ENCODE results near the gene ULBP3.
A peak's percentile ranks its signal among the peaks of the same experiment; 100 is the strongest.
"Not testable (repeated sequence)": the region's sequence is repeated elsewhere in the genome, so short reads cannot be mapped to it uniquely, and the experiment has no call there.

The ULBP3 gene

DNA sequence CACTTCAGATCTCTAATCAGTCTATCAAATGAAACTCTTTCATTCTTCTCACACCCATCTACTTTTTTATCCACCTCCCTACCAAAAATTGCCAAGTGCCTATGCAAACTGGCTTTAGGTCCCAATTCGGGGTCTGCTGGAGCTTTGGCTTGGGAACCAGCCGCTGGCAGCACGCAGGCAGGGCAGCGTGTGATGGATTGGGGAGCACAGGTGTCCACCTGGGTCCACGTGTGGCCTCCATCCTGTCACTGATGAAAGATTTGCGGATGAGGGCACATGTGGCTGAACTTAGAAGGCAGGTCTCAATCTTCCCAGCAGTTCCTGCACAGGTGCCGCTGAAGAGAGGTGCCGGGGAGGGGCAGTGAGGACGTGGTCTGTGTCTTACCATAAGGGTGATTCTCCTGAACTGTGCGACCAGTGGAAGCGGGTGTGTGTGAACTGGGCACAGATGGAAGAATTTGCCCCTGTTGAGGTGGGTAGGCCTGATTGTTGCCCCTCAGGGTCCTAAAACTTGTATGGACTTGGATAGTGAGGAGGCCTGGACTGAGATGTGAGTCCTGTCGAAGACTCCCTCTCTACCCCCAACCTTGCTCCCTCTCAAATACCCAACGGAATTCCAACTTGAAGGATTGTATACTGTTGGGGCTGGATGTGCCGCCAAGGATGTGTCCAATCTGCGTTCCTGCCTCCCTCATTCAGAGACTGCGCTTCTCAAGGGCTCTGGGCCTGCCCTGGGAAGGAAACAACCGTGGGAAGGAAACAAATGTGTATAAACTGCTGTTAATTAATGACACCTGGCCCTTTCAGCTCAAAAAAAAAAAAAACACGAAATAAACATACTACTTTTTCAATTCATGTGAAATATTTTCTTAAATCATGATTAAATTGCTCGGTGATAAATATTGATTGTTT is 25.2 kb downstream of the ULBP3 start:
- DNase-seq, result no peak

DNA sequence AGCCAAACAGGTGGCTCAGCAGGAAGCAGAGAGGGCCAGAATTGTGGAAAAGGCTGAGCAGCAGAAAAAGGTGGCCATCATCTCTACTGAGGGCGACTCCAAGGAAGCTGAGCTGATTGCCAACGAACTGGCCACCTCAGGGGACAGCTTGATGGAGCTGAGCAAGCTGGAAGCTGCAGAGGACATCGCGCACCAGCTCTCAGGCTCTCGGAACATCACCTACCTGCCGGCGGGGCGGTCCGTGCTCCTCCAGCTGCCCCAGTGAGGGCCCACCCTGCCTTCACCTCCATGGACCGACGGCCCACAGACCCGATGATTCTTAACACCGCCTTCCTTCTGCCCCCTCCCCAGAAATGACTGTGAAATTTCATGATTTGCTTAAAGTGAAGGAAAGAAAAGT is 25.8 kb downstream of the ULBP3 start:
- DNase-seq, result no peak

DNA sequence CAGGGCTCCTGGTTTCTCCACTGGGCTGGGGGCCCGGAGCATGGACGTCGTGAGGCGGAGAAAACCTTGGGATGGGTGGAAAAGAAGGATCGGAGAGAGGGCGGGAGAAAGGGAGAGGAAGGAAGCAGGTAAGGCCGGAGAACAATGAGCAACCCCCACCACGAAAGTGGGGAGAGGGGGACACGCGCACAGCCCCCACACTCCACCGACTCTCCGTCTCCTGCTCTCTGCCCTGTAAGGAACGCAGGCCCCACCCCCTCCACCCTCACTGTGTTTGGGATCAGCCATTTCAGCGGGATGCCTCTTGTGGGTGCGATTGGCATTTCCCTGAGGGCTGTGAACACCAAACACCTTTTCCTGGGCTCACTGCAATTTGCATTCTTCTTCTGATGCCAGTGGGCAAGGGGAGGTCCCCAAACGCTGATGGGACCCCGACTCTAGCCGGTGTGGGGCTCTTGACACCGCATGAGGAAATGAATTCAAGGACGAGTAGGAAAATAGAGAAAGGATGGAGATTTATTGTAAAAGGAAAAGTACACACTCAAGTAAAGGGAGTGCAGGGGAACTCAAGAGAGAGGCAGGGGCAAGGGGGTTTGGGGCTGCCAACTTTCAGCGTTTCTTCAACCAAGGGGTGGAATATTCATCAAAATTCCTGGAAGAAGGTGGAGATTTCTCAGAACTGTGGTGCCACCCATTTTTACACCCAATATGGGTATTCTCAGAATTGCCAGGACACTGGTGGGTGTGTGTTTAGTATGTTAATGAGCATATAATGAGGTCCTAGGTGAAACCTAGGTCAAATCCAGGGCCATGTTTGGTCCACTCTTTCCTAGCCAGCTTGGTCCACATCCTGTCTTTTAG is 30.5 kb downstream of the ULBP3 start:
- DNase-seq, result no peak

DNA sequence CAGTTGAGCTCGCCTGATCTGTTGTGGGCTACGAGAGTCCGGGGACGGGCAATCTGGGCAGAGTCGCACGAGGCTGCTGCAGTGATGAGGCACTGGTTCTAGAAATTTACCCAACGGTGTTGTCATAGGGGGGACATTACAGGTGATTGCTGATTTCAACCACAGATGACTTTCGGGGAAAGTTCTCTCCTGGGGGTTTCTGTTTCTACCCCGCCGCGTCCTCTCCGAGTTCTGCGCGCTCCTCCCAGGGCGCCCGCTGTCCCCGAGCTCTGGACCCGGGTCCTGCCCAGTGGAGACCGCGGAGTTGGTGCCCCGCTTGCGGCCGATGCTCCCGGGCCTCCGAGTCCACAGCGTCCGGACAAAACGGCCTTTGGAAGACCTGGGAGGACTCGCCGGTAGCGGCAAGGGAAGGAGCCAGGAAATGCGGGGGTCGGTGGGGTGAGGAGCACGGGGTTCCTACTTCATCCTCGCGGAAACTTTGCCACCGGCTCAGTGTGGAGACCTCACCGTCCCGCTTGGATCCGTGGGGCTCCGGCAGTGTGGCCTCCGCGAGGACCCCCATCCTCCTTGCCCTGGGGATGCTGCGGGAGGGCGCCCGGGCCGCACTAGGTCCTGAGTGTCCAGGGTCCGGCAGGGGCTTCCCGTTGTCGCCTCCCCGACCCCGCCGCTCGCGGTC is 31.3 kb downstream of the ULBP3 start:
- no peak for DNase-seq

DNA sequence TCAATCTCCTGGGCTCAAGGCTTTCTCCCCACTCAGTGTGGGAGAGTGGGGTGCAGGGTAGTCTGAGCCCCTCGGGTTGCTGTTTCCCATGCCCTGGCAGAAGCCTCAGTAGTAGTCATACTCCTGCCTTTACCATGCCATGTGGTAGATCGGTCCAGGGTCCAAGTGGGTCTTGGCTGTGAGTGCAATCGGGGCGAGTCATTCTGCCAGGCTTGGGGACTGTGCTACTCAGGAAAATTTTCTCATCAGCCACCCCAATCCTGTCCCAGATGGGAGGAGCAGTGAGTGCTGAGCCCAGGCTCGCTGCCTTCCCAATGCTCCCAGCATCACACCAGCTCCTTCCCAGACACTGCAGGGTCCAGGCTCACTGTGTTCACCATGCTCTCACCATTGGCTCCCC is 32.8 kb downstream of the ULBP3 start:
- DNase-seq, result no peak

DNA sequence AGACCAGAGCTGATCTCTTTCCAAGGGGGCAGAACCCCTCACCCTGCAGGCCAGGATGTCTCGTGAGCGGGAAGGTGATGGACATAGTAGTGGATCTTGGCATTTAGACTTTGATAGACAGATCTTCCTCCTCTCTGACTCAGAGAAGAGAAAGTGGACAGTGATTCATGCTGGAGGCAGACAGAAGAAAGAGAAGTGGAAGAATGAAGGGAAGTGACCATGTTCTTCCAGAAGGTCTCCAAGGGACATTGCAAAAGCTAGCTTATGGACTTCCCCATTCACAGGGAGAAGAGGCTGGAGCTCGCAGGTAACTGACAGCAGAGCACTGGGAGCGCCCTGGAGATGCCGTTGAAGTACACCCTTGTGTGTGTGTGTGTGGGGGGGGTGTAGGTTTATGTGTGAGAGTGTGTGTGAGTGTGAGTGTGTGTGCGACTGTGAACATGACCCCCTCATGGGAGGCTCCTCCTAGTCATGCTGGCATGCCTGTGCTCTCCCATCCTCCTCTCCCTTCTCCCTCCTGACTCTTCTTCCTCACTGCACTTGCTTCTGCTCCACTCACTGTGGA is 35.6 kb downstream of the ULBP3 start:
- no peak for DNase-seq

DNA sequence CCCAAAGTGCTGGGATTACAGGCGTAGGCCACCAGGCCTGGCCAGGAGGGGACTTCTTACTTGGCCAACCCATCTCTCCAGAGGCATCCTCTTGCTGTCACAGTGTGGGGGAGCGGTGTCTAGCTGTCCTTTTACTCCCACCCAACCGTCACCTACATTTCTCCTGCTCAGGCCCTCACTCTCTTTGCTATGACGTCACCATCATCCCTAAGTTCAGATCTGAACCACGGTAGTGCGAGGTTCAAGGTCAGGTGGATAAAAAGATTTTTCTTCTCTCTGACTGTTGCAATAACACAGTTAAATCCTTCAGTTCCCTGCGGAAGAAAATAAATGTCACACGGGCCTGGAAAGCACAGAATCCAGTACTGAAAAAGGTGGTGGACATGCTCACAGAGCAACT is 36.3 kb downstream of the ULBP3 start:
- no peak for DNase-seq

DNA sequence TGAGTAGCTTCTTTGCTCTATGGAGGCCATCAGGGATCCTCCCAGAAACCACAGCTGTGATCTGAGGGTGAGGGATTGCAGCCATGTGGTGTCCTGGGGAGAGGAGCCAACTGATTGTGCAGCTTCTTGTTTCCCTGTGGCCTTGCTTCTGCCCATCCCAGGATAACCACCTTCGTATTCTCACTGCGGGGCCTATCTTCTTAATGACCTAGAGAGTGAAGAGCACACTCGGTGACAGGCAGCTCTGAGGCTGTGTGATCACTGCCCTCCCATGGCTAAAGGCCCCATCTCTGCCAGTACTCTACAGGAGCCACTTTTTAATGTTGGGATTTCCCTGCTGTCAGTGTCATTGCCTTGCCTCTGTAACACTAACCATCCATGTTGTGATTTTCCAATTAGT is 38.3 kb downstream of the ULBP3 start:
- DNase-seq, result no peak

DNA sequence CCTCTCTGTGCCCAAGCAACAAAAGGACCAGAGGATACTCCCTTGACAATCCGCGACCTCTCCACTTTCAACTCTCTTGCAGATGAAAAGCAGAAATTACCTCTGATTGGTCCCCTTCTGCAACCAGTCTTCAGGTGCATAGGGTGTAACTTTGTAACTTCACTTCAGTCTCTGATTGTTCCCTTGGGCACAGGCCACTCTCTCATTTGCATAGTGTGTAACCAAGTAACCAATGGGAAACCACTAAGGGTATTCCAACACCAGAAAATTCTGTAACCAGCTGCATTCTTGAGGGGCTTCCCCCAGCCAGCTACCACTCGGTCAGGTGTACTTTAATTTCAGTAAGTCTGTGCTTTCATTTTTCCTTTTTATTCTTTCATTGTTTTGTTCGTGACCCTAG is 39.2 kb downstream of the ULBP3 start:
- no peak for DNase-seq

DNA sequence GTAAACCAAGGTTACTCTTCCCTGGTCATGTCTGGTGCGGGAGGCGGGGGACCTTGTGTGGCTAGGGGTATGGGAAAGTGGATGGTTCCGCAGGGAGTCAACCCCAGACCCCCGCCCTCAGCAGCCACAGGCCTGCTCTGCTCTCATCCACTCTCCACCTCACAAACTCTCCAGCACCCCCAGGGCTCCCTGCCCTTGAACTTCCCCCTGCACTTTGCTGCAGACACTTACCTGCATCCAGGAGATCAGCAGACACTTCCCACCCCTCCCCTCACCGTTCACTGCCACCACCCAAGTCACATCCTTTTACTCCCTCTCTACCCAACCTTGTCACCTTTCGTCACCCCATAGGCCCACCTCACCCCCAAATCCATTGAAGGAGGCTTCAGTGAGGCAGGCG is 39.6 kb downstream of the ULBP3 start:
- no peak for DNase-seq

DNA sequence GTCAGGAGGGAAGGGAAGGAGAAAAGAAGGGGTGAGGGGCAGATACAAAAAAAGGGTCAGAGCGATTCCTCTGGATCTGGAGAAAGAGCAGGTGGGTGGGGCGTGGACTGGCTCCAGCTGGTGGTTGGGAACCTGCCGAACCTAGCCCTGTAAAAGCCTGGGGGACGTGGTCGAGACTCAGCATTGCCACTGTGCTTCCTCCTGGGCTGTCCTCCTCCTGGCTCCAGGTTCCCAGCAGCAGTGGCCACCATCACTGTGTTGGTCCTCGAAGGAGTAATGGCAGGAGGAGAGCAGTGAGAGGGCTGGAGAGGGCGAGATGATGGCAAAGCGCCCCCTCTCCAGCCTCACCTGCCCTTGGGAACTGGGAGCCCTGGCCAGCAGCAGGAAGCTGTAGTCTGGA is 40.1 kb downstream of the ULBP3 start:
- no peak for DNase-seq

DNA sequence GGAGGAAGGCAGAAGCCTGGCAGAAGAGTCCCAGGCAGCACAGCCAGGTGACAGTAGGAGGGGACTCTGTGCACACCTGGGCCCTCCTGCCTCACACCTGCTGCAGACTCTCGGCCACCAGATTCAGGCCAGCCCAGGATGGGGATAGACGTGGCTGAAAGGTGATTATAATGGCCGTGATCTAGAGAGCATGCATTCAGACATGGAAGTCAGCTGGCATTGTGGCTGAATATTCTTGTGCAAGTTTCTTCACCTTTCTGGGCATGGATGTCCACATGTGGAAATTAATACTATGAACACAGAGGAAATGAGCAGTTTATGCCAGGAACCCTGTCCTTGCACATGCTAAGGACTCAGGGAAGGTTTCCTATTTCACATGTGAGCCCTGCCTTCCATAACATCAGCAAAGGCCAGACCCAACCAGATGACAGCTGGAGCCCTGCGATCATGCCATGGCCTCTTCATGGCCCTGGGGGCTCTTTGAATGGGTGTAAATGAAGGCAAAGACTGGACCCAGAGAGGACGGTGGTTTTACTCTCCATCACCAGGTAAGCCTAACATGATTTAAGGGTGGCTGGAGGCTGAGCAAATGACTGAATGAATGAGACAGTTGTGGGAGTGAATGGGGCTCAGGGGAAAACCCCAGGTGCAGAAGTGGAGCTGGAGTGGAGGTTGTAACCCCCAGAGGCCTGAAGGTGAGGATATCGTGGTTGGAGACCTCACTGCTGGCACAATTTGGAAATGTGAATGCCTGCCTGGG is 40.9 kb downstream of the ULBP3 start:
- DNase-seq, result no peak

DNA sequence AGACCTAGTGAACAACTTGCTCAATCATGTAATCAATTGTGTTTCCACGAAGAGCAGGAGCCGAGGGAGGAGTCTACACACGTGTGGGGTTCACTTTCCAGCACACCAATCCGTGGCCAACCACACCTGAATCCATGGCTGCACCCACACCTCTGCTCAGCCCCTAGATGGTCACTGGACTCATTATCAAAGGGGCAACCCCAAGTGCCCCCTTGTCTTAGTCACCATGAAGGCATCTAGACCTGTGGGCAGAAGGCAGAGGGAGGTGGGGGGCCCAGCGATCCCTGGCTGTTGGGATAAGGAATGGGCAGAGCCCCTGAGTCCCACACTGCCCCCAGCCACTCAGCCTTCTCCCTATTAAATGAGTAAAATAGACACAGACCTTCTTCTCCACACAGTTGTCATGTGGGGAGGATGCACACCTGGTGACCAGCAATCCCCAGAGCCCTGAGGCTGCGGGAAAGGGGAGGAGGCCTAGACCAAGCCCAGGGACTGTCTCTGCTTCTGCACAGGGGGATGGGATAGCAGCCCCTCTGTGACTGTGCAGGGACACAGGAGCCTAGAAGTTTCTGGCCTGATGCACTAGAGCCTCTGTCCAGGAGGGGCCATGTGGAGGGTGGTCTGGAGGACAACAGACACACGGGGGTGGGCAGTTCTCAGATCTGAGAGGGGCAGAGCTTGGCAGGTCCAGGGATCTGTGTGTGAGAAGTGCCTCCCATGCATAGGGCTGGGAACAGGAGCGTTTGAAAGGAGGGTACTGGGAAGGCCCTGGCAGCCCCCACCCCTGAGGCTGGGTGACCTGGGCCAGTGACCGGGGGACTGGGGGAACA is 41.7 kb downstream of the ULBP3 start:
- no peak for DNase-seq

DNA sequence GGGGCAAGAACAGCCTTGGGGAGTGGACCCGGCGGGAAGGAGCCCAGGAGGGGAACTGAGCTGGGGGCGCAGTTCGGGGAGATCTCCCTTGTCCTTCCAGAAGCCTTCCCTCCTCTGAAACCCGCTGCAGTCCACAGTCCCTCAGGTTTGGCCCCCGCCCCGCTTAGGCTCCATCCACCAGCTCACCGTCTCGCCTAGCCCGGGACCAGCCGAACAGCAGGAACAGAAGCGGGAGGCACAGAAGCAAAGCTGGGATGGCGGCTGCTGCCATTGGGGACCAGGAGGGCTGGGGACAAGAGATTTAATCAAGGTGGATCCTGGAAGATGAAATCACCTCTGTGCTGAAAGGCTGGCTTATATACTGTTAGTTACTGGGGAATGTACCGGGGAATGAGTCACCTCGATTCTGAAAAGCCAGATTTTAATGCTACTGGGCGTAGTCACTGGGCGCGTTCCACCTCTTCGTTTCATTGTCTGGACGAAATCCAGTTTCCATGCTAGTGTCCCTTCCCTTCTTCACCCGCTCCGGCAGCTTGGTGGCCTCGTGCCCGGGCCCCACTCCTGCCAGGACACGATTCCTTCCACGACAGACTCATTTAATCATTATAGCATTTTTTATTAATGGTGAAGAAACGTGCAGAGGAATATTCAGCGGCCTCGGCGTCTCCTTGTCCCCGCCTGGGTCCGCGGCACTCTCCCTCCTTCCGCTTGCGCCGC is 43.6 kb downstream of the ULBP3 start, which contains the start of gene RAET1L:
TSS of gene RAET1L (minus strand) at position 332 of the 717 bp plus-strand sequence. CDS start at position 271, 61 bp downstream.
- peak in 3 of 56 donors; percentile 4 to 11 (median 5) for DNase-seq

DNA sequence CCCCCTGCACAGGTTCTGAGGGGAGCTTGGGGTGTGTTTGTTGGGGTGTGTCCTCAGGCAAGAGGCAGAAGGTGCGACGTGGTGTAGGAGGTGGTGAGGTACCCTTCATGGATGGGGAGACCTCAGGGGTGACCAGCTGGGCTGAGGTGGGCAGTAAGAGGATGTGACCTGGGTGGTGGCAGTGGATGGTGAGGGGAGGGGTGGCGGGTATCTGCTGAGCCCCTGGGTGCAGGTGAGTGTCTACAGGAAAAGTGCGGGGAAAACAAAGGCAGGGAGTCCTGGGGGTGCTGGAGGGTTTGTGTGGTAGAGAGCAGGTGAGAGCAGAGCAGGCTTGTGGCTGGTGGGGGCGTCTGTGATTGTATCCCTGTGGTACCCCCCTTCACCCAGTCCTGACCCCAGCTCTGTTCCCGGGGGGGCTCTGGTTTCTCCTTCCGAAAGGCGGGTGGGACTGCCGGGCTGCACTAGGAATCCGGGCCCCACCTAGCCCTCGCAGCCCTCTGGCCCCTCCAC is 44.2 kb downstream of the ULBP3 start:
- no peak for DNase-seq

DNA sequence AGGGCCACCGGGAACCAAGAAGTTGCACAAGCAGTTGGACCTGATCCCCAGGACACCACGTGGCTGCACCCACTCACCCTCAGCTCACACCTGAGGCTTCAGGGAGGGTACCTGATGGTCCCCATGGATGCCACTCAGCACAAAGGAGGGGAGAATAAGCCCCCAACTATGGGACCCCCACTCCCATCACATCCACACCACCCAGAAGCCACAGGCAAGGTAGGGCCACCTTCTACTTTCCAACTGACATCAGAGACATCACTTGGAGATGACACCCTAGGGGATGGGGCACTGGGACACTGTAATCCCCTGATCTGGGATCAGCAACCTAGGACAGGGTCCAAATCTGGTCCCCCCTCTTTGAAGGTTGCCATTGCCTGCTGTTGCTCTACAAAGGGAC is 44.9 kb downstream of the ULBP3 start:
- not testable (repeated sequence) for DNase-seq

DNA sequence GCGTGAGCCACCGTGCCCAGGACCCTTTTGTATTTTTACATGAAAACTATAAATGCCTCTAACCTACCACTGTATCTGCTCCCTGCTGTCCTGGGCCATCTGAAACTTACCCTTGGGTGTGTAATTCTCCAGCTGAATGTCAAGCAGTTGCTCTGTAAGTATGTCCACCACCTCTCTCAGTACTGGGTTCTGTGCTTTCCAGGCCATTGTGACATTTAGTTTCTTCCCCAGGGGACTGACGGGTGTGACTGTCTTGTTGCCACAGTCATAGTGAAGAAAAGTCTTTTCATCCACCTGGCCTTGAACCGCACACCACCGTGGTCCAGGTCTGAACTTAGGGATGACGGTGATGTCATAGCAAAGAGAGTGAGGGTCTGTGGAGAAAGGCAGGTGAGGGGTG is 47.1 kb downstream of the ULBP3 start:
- not testable (repeated sequence) for DNase-seq

DNA sequence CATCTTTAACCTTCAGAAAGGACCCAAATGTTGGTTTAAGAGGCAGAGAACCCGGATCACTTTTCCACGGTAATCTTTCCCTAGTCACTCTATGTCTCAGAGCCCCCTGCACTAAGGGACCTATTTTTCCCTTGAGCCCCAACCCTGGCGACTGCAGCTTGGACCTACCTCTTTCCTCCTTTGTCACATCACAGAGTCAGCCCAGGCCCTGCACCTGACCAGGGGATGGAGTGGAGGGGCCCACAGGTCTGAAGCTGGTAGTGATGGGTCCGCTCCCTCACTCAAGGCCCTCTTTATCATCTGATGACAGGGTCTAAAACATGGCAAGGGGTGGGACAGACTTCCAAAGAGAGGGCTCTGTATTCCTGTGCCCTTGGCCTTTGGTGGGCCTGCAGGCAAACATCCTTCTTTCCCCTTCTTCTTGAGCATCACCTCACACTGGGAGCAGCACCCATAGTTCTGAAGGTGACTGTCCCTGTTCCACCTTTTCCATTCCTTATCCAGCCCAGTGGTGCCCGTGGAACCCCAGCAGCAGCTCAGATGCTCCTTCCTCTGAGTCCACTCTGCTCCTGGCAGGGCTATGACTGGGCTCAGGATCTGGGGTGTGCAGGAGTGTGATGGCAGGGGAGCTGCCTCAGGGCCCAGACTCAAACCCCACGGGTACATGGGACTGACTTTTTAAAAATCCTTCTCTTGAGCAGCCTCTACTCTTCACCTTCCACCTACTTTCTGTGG is 49.9 kb downstream of the ULBP3 start:
- no peak for DNase-seq
